ENCODE data around the gene ALKBH5.

GRCh38 chr17:18159551-18160120 lies 24.0 kb upstream of the ALKBH5 start:
- TF ChIP-seq CTCF (IDR thresholded peaks at IDR 0.05; ENCODE audit: low read depth, low read length) (no peak), POLR2A (IDR thresholded peaks at IDR 0.05; ENCODE audit: extremely low read depth, insufficient read length) (no peak), MAX (IDR thresholded peaks at IDR 0.05; ENCODE audit: low read depth, low read length) (no peak)

Data from NB4 (cell line).